LNCAP (cell line): ENCODE results near the gene CLIP3.

ENCODE experiments used
- TF ChIP-seq, protein P1 (sequence below): fragments of 450-650 bp; IDR thresholded peaks from 2 replicates; pipeline ENCODE4 v1.5.1; 2017; ENCODE audit warnings: mild to moderate bottlenecking

CLIP3 gene, protein sequence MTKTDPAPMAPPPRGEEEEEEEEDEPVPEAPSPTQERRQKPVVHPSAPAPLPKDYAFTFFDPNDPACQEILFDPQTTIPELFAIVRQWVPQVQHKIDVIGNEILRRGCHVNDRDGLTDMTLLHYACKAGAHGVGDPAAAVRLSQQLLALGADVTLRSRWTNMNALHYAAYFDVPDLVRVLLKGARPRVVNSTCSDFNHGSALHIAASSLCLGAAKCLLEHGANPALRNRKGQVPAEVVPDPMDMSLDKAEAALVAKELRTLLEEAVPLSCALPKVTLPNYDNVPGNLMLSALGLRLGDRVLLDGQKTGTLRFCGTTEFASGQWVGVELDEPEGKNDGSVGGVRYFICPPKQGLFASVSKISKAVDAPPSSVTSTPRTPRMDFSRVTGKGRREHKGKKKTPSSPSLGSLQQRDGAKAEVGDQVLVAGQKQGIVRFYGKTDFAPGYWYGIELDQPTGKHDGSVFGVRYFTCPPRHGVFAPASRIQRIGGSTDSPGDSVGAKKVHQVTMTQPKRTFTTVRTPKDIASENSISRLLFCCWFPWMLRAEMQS

DNA sequence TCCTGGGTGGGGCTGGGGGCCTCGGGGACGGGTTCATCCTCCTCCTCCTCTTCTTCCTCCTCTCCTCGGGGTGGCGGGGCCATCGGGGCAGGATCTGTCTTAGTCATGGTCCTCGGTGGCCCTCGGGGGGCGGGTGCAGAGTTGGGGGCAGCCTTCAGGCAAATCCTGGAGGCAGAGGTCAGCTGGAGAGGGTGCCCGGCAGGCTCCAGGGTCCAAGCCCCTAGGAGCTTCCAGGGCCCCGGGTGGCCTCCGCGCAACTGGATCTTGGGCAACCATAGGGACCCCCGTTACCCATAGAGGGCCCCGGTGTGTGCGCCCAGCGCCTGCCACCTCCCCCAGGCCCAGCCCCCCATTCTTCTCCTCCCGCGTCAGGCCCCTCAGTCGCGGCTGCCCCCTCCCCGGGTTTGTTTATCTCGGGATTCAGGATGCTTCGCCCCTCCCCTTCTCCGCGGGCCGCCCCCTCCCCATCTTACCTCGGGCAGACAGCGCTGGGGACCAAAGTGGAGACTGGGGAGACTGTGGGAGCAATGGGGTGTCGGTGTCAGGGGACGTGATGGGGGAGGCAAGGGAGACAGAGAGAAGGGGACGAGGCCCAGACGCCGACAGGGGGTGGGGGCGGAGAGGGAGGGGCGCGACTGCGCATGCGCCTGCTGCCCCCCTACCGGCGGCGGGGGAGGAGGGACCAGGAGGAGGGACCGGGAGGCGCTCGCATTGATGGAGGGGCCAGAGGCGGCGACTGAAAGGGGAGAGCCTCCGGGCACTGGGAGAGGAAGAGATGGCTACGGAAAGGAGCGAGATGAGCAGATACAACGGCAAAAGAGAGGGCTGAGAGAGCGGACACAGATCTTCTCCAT lies at the start of gene CLIP3:
Gene CLIP3, minus strand, starts transcription at position 623 of the 854 bp plus-strand sequence. Its CDS starts 516 bp downstream, at position 107.
- TF ChIP-seq, protein P1, sequence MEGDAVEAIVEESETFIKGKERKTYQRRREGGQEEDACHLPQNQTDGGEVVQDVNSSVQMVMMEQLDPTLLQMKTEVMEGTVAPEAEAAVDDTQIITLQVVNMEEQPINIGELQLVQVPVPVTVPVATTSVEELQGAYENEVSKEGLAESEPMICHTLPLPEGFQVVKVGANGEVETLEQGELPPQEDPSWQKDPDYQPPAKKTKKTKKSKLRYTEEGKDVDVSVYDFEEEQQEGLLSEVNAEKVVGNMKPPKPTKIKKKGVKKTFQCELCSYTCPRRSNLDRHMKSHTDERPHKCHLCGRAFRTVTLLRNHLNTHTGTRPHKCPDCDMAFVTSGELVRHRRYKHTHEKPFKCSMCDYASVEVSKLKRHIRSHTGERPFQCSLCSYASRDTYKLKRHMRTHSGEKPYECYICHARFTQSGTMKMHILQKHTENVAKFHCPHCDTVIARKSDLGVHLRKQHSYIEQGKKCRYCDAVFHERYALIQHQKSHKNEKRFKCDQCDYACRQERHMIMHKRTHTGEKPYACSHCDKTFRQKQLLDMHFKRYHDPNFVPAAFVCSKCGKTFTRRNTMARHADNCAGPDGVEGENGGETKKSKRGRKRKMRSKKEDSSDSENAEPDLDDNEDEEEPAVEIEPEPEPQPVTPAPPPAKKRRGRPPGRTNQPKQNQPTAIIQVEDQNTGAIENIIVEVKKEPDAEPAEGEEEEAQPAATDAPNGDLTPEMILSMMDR, result no peak

DNA sequence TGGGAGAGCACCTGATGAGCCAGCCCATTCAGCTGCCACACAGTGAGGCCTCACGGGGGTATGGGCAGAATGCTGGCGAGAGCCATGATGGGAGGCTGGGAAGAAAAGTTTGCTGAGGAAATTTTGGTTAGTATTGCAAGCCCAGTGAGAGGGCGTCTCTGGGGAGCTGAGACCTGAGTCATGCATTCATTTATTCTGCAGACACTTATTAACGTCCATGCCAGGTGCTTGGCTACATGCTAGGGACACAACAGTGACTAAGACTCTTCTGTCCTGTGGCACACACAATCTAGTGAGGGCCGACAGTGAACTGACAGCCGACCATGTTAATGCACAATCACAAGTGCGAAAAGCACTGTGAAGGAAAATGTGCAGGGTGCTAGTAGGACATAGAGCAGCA lies 49.2 kb upstream of the CLIP3 start:
- TF ChIP-seq, protein P1, result no peak

DNA sequence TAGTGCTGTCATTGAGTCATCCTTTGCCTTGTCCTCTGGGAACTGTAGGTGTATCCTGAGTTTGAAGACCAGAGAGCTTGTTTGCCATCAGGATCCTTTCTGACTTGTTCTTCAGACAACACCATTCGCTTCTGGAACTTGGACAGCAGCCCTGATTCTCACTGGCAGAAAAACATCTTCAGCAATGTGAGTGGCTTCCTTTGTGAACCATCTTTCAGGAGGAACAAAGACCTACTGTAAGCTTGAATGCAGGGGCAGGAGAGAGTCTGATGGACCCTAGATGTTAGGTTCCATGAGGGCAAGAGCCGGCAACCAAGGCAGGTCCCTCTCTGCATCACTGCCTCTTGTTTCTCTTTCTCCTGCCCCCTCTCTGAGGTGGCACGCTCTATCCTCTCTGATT lies 48.7 kb upstream of the CLIP3 start:
- TF ChIP-seq, protein P1, result no peak

DNA sequence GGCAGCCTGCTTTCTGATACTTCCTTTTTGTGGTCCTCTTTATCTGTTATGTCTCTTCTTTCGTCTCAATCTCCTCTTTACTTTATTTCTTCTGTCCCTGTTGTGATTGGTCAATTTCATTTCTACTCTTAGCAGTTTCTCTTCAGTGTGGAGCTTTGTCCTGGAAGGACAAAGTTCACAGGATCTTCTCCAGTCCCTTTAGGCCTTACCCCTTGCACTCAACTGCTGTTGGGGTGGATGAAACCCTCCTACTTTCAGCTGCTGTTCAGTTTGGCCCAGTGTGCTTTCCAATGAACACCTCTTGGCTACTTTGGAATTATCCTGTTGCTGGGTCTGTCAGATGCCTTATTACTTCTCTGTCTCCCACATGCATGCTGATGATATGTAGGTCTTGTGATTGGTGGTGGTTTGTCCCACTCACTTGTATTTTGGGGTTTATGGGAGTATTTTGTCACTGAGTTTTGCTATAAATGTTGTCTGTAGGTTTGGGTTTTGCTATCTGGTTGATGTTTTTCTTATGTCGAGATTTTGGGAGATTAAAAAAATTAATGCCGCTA lies 46.8 kb upstream of the CLIP3 start:
- TF ChIP-seq, protein P1, result no peak

DNA sequence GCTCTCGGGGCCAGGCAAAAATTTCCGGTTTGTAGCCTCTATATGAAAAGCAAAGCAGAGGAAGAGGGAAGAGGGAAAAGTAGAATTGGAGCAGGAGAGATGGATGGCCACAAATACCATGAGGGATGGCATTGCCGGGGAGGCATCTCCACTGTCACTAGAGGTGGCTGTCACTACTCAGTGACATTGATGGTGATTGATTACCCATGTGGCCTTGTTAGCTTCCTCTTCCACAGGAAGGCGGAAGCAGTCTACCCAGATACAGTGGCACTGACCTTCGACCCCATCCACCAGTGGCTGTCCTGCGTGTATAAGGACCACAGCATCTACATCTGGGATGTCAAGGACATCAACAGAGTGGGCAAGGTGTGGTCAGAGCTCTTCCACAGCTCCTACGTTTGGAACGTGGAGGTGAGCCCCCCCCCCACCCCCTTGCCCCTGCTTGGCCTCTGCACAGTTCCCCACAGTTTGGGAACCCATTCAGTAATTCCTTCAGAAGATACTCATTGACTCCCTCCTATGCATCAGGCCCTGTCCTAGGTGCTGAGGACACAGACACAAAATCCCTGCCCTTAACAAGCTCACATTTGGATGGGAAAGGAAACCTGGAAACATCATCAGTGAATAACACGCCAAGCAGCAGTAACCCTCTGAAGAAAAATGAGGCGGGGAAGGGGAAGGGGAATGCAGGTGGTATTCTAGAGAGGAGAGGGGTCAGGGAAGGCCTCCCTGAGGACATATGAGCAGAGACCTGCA lies 40.6 kb upstream of the CLIP3 start:
- TF ChIP-seq, protein P1, result no peak

DNA sequence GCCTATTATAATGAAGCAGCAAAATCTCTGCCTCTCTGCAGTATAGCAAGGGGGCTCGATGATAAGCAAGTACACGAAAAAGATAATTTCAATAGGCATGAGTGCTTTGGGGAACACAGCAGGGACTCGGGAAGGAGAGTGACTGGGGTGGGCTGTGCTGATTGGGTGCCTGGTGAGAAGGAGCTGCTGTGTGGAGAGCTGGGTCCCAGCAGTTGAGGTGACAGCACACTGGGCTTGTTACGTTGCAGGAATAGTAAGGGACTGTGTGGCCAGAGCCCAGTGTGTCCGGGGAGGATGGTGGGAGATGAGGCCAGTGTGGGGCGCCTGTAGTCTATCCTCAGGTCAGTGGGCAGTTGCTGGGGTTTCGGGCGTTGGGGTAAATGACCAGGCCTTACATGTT lies 39.4 kb upstream of the CLIP3 start:
- TF ChIP-seq, protein P1, result no peak

DNA sequence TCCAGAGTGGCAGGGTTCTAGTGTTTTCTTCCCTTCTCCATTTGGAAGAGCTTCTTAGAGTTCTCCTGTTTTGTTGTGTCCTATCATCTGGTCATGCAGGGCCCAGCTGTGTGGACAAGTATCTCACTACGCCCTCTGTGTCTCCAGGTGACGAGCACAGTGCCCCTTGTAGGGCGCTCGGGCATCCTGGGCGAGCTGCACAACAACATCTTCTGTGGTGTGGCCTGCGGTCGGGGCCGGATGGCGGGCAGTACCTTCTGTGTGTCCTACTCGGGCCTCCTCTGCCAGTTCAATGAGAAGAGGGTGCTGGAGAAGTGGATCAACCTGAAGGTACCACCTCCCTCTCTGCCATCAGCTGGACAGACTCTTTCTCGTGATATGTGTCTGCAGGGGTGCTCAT lies 35.0 kb upstream of the CLIP3 start:
- TF ChIP-seq, protein P1, result no peak
